ENCODE data around the gene NAGLU.

GRCh38 chr17:42577532-42578281 lies 41.7 kb downstream of the NAGLU start, which contains the start of gene PSMC3IP:
- TF ChIP-seq TAF1 (IDR thresholded peaks at IDR 0.05; ENCODE audit: borderline replicate concordance, insufficient read depth, low read length) (peak; percentile 77), POLR2AphosphoS5 (IDR thresholded peaks at IDR 0.05; ENCODE audit: low read depth, low read length) (peak; percentile 72; the same call in 1 of the 2 replicates)

All from PFSK-1 (cell line).